K562 (cell line): Measurements from ENCODE around the gene TMC5. TPM values are rescaled to one million over a fixed set of nuclear protein-coding genes. Genes with fewer than 3 reads are reported as not detected.
A peak's percentile ranks its signal among the peaks of the same experiment; 100 is the strongest.

ENCODE experiments used
- ATAC-seq: fragments of 200-7000 bp; cut with Tn5 transposase; 3 replicates; pipeline ENCODE4 v1.9.1; 2020; ENCODE audit warnings: moderate library complexity
- BruUV-seq: library from RNA; stranded (reverse); fragments of 400-500 nt; replicated peaks from 2 replicates; lab custom pipeline; 2021; lab: Mats Ljungman, UMichigan
- CTCF ChIA-PET: fragments of 300-600 bp; formaldehyde crosslinking; extraction: SDS; loops from one replicate; lab custom pipeline; 2021; ENCODE audit warnings: low intra/inter-chr PET ratio; lab: Yijun Ruan, JAX
- POLR2A ChIA-PET: fragments of 300-600, 350-650 bp; sonication (Branson Sonifier 250); formaldehyde crosslinking; extraction: SDS; loops from one replicate; lab custom pipeline; 2021; ENCODE audit warnings: antibody characterized with exemption, inconsistent platforms; lab: Yijun Ruan, JAX
- DNase-seq, 4 experiments: peaks; one replicate each; pipeline versions ENCODE4 v3.0.0 to v3.0.0-alpha.2; 2011 to 2018; ENCODE audit warnings: low spot score in 3 of 4, mixed read lengths in 3 of 4; ENCODE audit errors: extremely low read depth in 1 of 4
- FAIRE-seq: peaks from 2 replicates; lab custom pipeline; 2011; peaks lifted over from hg19 to GRCh38; lab: Jason Lieb, UNC
- H2AFZ ChIP-seq: 2 replicates; pipeline ENCODE4 v1.6.0; 2011; ENCODE audit warnings: low read depth, low read length, control low read depth, inconsistent platforms
- H3K27ac ChIP-seq: fragments of 200-600 bp; 3 replicates; pipeline ENCODE4 v1.8.0; 2011; ENCODE audit warnings: low read depth, mild to moderate bottlenecking, control low read depth, inconsistent platforms, low read length, moderate library complexity, mixed read lengths; ENCODE audit errors: extremely low read depth
- H3K27me3 ChIP-seq, 2 experiments: fragments of 300-600 bp in 1 of 2; 2 replicates in 1 of 2; 3 replicates in 1 of 2; pipeline versions ENCODE4 v1.6.0 to v1.8.0; 2011; ENCODE audit warnings: inconsistent platforms in 2 of 2, low read length in 2 of 2, mild to moderate bottlenecking in 1 of 2, mixed read lengths in 1 of 2, moderate library complexity in 1 of 2; ENCODE audit not compliant: control insufficient read depth in 2 of 2, insufficient read depth in 2 of 2
- H3K36me3 ChIP-seq: fragments of 300-600 bp; 3 replicates; pipeline ENCODE4 v1.8.0; 2011; ENCODE audit warnings: mild to moderate bottlenecking, low read length, inconsistent platforms; ENCODE audit not compliant: control insufficient read depth, insufficient read depth
- H3K4me1 ChIP-seq, 2 experiments: fragments of 200-600 bp in 1 of 2; replicated peaks in 1 of 2; 2 replicates in 1 of 2; 3 replicates in 1 of 2; pipeline versions ENCODE4 v1.5.1 to v1.8.0; 2011; ENCODE audit warnings: inconsistent platforms in 2 of 2, low read length in 2 of 2, mild to moderate bottlenecking in 1 of 2, mixed read lengths in 1 of 2, moderate library complexity in 1 of 2; ENCODE audit not compliant: control insufficient read depth in 2 of 2, insufficient read depth in 2 of 2
- H3K4me2 ChIP-seq: 2 replicates; pipeline ENCODE4 v1.6.1; 2011; ENCODE audit warnings: low read length, control low read depth, inconsistent platforms, mixed read lengths; ENCODE audit not compliant: insufficient read depth
- H3K4me3 ChIP-seq: fragments of 200-600 bp; sonication (generic), shearing (Covaris generic); 2 replicates; pipeline ENCODE4 v1.5.1; 2016; ENCODE audit warnings: control low read depth, inconsistent platforms
- H3K79me2 ChIP-seq: fragments of 200-600 bp; 3 replicates; pipeline ENCODE4 v1.8.0; 2011; ENCODE audit warnings: low read length, inconsistent platforms; ENCODE audit not compliant: control insufficient read depth, insufficient read depth
- H3K9ac ChIP-seq, 2 experiments: 2 replicates each; pipeline versions ENCODE4 v1.6.0 to v1.6.1; 2011; ENCODE audit warnings: low read depth in 2 of 2, low read length in 2 of 2, control low read depth in 1 of 2, inconsistent platforms in 1 of 2, mild to moderate bottlenecking in 1 of 2, mixed read lengths in 1 of 2; ENCODE audit not compliant: insufficient read depth in 1 of 2
- H3K9me1 ChIP-seq: one replicate; pipeline ENCODE4 v1.6.0; 2011; ENCODE audit warnings: inconsistent platforms, mild to moderate bottlenecking, low read length, moderate library complexity; ENCODE audit not compliant: control insufficient read depth, insufficient read depth
- H3K9me3 ChIP-seq: replicated peaks from 2 replicates; pipeline ENCODE4 v1.5.1; 2011; ENCODE audit warnings: low read depth, low read length, inconsistent platforms; ENCODE audit not compliant: control insufficient read depth, insufficient read depth
- H4K20me1 ChIP-seq: replicated peaks from 2 replicates; pipeline ENCODE4 v1.6.1; 2011; ENCODE audit warnings: low read length, inconsistent platforms, mixed read lengths; ENCODE audit not compliant: control insufficient read depth, insufficient read depth
- DDX20 ChIP-seq: fragments of 450-650 bp; IDR thresholded peaks from 2 replicates; pipeline ENCODE4 v1.6.1; 2016; ENCODE audit warnings: missing genetic modification characterization, low read depth, mild to moderate bottlenecking, missing compliant biosample characterization, moderate library complexity
- POLR2AphosphoS2 ChIP-seq: IDR thresholded peaks from 2 replicates; pipeline ENCODE4 v1.6.1; 2012; ENCODE audit warnings: low read length, improper control_type of control experiment
- ZBED1 ChIP-seq: IDR thresholded peaks from 2 replicates; pipeline ENCODE4 v1.6.1; 2014
- WGBS: fragments of 100-300 bp; shearing (Covaris generic); methylation state at CpG from one replicate; pipeline ENCODE4 v1.1.6; 2016; ENCODE audit warnings: low coverage, mixed read lengths; ENCODE audit not compliant: insufficient coverage; ENCODE audit errors: missing lambda C conversion rate; 5-methylcytosine and 5-hydroxymethylcytosine counted together
- in situ Hi-C: fragments of 300-500 bp; cut with MboI; formaldehyde crosslinking; loops from 4 replicates; pipeline ENCODE4 v1.15.0; 2018; ENCODE audit warnings: inconsistent platforms, mixed read lengths
- intact Hi-C: fragments of 100-400 bp; cut with micrococcal nuclease; formaldehyde crosslinking; loops from 2 replicates; pipeline ENCODE4 v1.14.2; 2022
- polyA plus RNA-seq, 8 experiments: library from polyadenylated mRNA; depleted of rRNA in 4 of 8; stranded (reverse) in 5 of 8; unstranded in 3 of 8; fragments of >200 nt; fragmentation: Nextera tagmentation in 2 of 8; fragmentation: Illumina TruSeq in 1 of 8; extraction: Ambion mirVana in 2 of 8; extraction: Trizol in 1 of 8; gene quantifications; 2 replicates each; pipeline versions ENCODE4 v1.2.1 to v1.2.3, GENCODE V29; 2011 to 2014; ENCODE audit warnings: inconsistent platforms in 1 of 8, missing spikeins in 1 of 8
- total RNA-seq, 7 experiments: library from RNA; depleted of rRNA in 6 of 7; stranded (reverse); fragments of >200 nt in 6 of 7; fragmentation: Illumina TruSeq in 2 of 7; extraction: Trizol in 2 of 7; gene quantifications; 2 replicates each; pipeline versions ENCODE4 v1.2.1 to v1.2.3, GENCODE V29; 2011 to 2021; ENCODE audit warnings: low replicate concordance in 1 of 7
- TF ChIP-seq, protein P1 (sequence below), 2 experiments: fragments of 450-650 bp in 1 of 2; sonication (generic) in 1 of 2; formaldehyde crosslinking in 1 of 2; IDR thresholded peaks in 1 of 2; conservative IDR thresholded peaks in 1 of 2; 2 replicates each; pipeline versions ENCODE4 v1.6.1 to v1.8.1; 2016 to 2023; ENCODE audit warnings: mild to moderate bottlenecking in 2 of 2, moderate library complexity in 2 of 2, inconsistent platforms in 1 of 2, missing genetic modification reagents in 1 of 2

TMC5 gene
- total and polyA plus RNA-seq, 9 of the 15 experiments (the other 6 are each of a cell fraction or from before 2014, with no cell fraction given), result 0.83 to 2.6 (median 1.6) TPM

DNA sequence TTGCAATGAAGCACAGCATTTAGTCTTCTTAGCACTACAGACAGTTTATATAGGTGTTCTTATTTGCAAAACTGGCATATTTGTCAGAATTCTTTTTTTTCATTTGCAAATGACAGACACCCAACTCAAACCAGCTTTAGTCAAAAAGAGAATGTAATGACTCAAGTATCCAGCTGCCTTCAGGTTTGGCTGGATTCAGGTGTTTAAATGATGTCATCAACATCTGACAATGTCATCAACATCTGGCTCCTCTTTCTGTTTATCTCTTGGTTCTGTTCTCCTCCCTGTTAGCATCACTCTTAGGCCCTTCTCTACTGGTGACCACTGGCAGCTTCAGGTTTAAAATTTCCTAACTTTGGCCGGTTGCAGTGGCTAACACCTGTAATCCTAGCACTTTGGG, 18.9 kb downstream of the TMC5 start:
- no peaks in the 10 kb centered on the region; a peak in 1 of 5 replicates for H3K27me3 ChIP-seq
- CTCF ChIA-PET, result no interaction called here
- TF ChIP-seq POLR2AphosphoS2, result no peak
- TF ChIP-seq, protein P1, sequence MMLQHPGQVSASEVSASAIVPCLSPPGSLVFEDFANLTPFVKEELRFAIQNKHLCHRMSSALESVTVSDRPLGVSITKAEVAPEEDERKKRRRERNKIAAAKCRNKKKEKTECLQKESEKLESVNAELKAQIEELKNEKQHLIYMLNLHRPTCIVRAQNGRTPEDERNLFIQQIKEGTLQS (IDR thresholded peaks at IDR 0.05), result peak; percentile 70
- TF ChIP-seq, protein P1 (CRISPR knock-in tag; conservative IDR thresholded peaks at IDR 0.05), result no peak
- TF ChIP-seq ZBED1, result no peak
- no peak for FAIRE-seq
- ATAC-seq, result no peak
- H2AFZ ChIP-seq, result no peak overlapping the region
- in situ Hi-C loops, result no loop called here
- no peaks in the 10 kb centered on the region for H4K20me1 ChIP-seq
- no TSS peak for BruUV-seq
- no peaks in the 10 kb centered on the region; the same call in 1 of the 2 replicates for H3K9me3 ChIP-seq
- H3K4me1 ChIP-seq, result peaks cover 0 to 6% of the 10 kb centered on the region in 2 experiments; a peak in 3 of 5 replicates
- H3K36me3 ChIP-seq, result no peaks in the 10 kb centered on the region
- no peak overlapping the region for H3K9ac ChIP-seq
- WGBS, result 0% methylated on average over 1 of the region's 1 CpG
- DNase-seq, result no peak
- no peak overlapping the region for H3K4me3 ChIP-seq
- no peaks in the 10 kb centered on the region for H3K79me2 ChIP-seq
- no peak overlapping the region for H3K4me2 ChIP-seq
- intact Hi-C loops, result no loop called here
- POLR2A ChIA-PET, result interaction anchor here (0.7 to 1.1 kb wide), 3 partner anchors 9 to 86 kb away, joined by 3 to 5 read pairs (median 4); no protein-coding TSS in a partner anchor
- no peak overlapping the region for H3K27ac ChIP-seq
- H3K9me1 ChIP-seq, result no peaks in the 10 kb centered on the region

DNA sequence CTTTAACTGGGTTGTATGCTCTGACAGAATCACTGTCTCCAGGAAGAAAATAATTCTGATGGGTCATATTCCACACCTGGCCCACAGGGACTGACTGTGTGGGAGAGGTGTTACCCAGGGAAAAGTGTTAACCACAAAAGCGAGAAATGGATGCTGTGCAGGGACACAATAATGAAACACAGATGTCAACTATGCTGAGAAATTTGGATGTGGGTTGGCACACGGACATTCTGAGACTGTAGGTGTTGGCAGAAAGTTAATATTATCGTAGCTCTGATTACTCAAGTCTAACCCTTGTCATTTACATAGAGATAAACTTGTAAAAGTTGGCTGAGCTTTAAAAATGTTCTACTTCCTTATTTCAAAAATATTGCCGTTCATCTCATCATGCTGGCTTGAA, 19.6 kb downstream of the TMC5 start:
- ATAC-seq (no peak), DNase-seq (no peak), FAIRE-seq (no peak)
- H3K79me2 ChIP-seq, result no peaks in the 10 kb centered on the region
- no peaks in the 10 kb centered on the region; a peak in 1 of 5 replicates for H3K27me3 ChIP-seq
- no peak overlapping the region for H3K4me2 ChIP-seq
- H2AFZ ChIP-seq, result no peak overlapping the region
- no peak overlapping the region for H3K4me3 ChIP-seq
- no peaks in the 10 kb centered on the region for H3K36me3 ChIP-seq
- WGBS, result 5% methylated on average over 4 of the region's 4 CpGs
- in situ Hi-C loops, result no loop called here
- no peaks in the 10 kb centered on the region for H3K9me1 ChIP-seq
- POLR2A ChIA-PET, result interaction anchor here (0.6 to 1.2 kb wide), 3 partner anchors 8 to 10 kb away, joined by 3 to 4 read pairs (median 4); no protein-coding TSS in a partner anchor
- BruUV-seq, result no TSS peak
- CTCF ChIA-PET, result no interaction called here
- no peak overlapping the region for H3K27ac ChIP-seq
- peaks cover 0 to 4% of the 10 kb centered on the region in 2 experiments; a peak in 3 of 5 replicates for H3K4me1 ChIP-seq
- no peak overlapping the region for H3K9ac ChIP-seq
- no peaks in the 10 kb centered on the region; the same call in 1 of the 2 replicates for H3K9me3 ChIP-seq
- no peak for TF ChIP-seq DDX20 (tag)
- intact Hi-C loops, result no loop called here
- H4K20me1 ChIP-seq, result no peaks in the 10 kb centered on the region
